HG03196 (cell line): ENCODE data around the gene TBC1D22A.
"Not testable (repeated sequence)": the region's sequence is repeated elsewhere in the genome, so short reads cannot be mapped to it uniquely, and the experiment has no call there.

Experiments used
- ATAC-seq: cut with Tn5 transposase; IDR thresholded peaks from one replicate; pipeline ENCODE4 v1.9.1; 2021; ENCODE audit not compliant: unreplicated experiment

TBC1D22A gene

GRCh38 chr22:46810856-46811786, 48.7 kb downstream of the TBC1D22A start:
- no peak for ATAC-seq

- no peak for ATAC-seq
These were observed 49.7 kb downstream of the TBC1D22A start for GRCh38 chr22:46812034-46812605.

- ATAC-seq = no peak
These were observed 50.3 kb downstream of the TBC1D22A start for GRCh38 chr22:46812788-46813187.

- no peak for ATAC-seq
These were observed 51.6 kb downstream of the TBC1D22A start for GRCh38 chr22:46813816-46814597.

- ATAC-seq = no peak
These were observed 52.7 kb downstream of the TBC1D22A start for GRCh38 chr22:46815132-46815531.

GRCh38 chr22:46815559-46815895, 53.1 kb downstream of the TBC1D22A start:
- ATAC-seq = no peak

GRCh38 chr22:46815896-46816731, 53.7 kb downstream of the TBC1D22A start:
- no peak for ATAC-seq

GRCh38 chr22:46817390-46817789, 54.9 kb downstream of the TBC1D22A start:
- ATAC-seq = not testable (repeated sequence)

GRCh38 chr22:46823248-46823647, 60.8 kb downstream of the TBC1D22A start:
- ATAC-seq = no peak

- no peak for ATAC-seq
These were observed 61.2 kb downstream of the TBC1D22A start for GRCh38 chr22:46823654-46824053.

GRCh38 chr22:46824344-46824909, 62.0 kb downstream of the TBC1D22A start:
- ATAC-seq = no peak

- no peak for ATAC-seq
These were observed 62.6 kb downstream of the TBC1D22A start for GRCh38 chr22:46824980-46825544.

- no peak for ATAC-seq
These were observed 64.1 kb downstream of the TBC1D22A start for GRCh38 chr22:46826438-46827135.

- ATAC-seq = no peak
These were observed 64.8 kb downstream of the TBC1D22A start for GRCh38 chr22:46827136-46827780.

- no peak for ATAC-seq
These were observed 65.3 kb downstream of the TBC1D22A start for GRCh38 chr22:46827781-46828180.

GRCh38 chr22:46828323-46828900, 66.0 kb downstream of the TBC1D22A start:
- no peak for ATAC-seq

GRCh38 chr22:46829117-46829891, 66.9 kb downstream of the TBC1D22A start:
- no peak for ATAC-seq
